Hepatocyte (in vitro differentiated cells): ENCODE results near the gene CEP152. TPM values are rescaled to one million over a fixed set of nuclear protein-coding genes. Genes with fewer than 3 reads are reported as not detected.

Source experiments
- DNase-seq: peaks from one replicate; pipeline ENCODE4 v3.0.0-alpha.2; 2016; ENCODE audit warnings: low spot score
- H2AFZ ChIP-seq: fragments of 200-600 bp; sonication (generic); 2 replicates; pipeline ENCODE4 v1.6.0; 2016; ENCODE audit warnings: antibody characterized with exemption, mild to moderate bottlenecking
- H3K27ac ChIP-seq: fragments of 200-600 bp; sonication (generic); 2 replicates; pipeline ENCODE4 v1.5.1; 2016; ENCODE audit warnings: mild to moderate bottlenecking
- H3K27me3 ChIP-seq: fragments of 200-600 bp; sonication (generic); 2 replicates; pipeline ENCODE4 v1.6.1; 2016
- H3K36me3 ChIP-seq: fragments of 200-600 bp; sonication (generic); replicated peaks from 2 replicates; pipeline ENCODE4 v1.5.1; 2016; ENCODE audit warnings: low read depth; ENCODE audit not compliant: insufficient read depth
- H3K4me1 ChIP-seq: fragments of 200-600 bp; sonication (generic); 2 replicates; pipeline ENCODE4 v1.5.1; 2016; ENCODE audit warnings: mild to moderate bottlenecking, moderate library complexity; ENCODE audit not compliant: insufficient read depth
- H3K4me2 ChIP-seq: fragments of 200-600 bp; sonication (generic); 2 replicates; pipeline ENCODE4 v1.6.0; 2016
- H3K4me3 ChIP-seq: fragments of 200-600 bp; sonication (generic); 2 replicates; pipeline ENCODE4 v1.5.1; 2016; ENCODE audit warnings: mild to moderate bottlenecking
- H3K79me2 ChIP-seq: fragments of 200-600 bp; sonication (generic); 2 replicates; pipeline ENCODE4 v1.6.0; 2017; ENCODE audit warnings: mild to moderate bottlenecking
- H3K9me2 ChIP-seq: fragments of 200-600 bp; sonication (generic); replicated peaks from 2 replicates; pipeline ENCODE4 v1.6.0; 2017; ENCODE audit warnings: mild to moderate bottlenecking; ENCODE audit not compliant: insufficient read depth
- H3K9me3 ChIP-seq: fragments of 200-600 bp; sonication (generic); 2 replicates; pipeline ENCODE4 v1.5.1; 2016; ENCODE audit warnings: low read depth, mild to moderate bottlenecking
- H4K20me1 ChIP-seq: fragments of 200-600 bp; sonication (generic); 2 replicates; pipeline ENCODE4 v1.6.0; 2016; ENCODE audit warnings: mild to moderate bottlenecking; ENCODE audit not compliant: insufficient read depth, poor library complexity, severe bottlenecking
- EZH2 ChIP-seq: fragments of 200-600 bp; sonication (generic); IDR thresholded peaks from 2 replicates; pipeline ENCODE4 v1.6.1; 2016; ENCODE audit warnings: antibody characterized with exemption, mild to moderate bottlenecking, borderline replicate concordance
- EZH2phosphoT487 ChIP-seq: fragments of 200-600 bp; sonication (generic); IDR thresholded peaks from one replicate; pipeline ENCODE4 v1.6.1; 2018; ENCODE audit warnings: antibody characterized with exemption, mild to moderate bottlenecking, low read depth, moderate library complexity; ENCODE audit not compliant: unreplicated experiment, severe bottlenecking
- WGBS: methylation state at CpG from one replicate; pipeline ENCODE4 v1.1.6; 2016; ENCODE audit warnings: low lambda C conversion rate; ENCODE audit errors: missing lambda C conversion rate; 5-methylcytosine and 5-hydroxymethylcytosine counted together
- polyA plus RNA-seq: library from polyadenylated mRNA; unstranded; fragments of >200 nt; fragmentation: Nextera tagmentation; extraction: Ambion mirVana; gene quantifications from 2 replicates; pipeline ENCODE4 v1.2.1, GENCODE V29; 2016
- total RNA-seq: library from RNA; depleted of rRNA; stranded (reverse); fragments of >200 nt; gene quantifications from 2 replicates; pipeline ENCODE4 v1.2.3, GENCODE V29; 2014
- TF ChIP-seq, protein P1 (sequence below): fragments of 200-600 bp; sonication (generic); IDR thresholded peaks from 2 replicates; pipeline ENCODE4 v1.5.1; 2016; ENCODE audit warnings: antibody characterized with exemption, mild to moderate bottlenecking; ENCODE audit not compliant: poor library complexity

The CEP152 gene
- total and polyA plus RNA-seq, 2 experiments from 2014 or later: 4.7 to 6.3 TPM

DNA sequence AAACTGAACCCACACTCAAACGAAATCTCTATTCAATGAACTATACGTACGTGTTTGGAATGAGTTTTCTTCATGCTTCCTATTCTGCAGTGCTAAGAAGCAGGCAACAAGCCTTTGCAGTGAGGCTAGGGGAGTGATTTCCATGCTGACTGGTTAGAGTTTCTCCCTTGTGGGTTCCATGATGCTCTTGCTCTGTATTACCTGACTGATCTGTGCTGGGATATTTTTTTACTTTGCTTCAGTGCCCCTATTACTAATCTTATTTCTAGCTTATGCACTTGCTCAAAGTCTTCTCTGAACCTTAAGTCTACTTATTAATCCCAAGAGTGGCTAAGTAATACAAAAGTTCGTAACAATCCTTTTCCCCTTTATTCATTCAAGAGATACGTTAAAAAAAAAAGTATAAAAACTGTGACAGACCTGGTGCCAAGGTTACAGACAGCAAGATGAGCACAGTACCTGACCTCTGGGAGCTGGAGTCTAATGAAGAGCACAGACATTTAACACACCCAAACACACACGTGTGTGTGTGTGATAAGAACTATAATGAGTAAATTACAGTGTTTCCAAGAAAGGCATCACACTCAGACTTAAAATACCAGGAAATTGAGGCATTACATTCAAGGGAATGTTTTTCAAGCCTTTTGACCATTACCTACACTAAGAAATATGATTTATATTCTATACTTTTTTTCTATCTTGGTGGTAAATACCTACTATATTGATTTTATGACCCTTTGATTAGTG, 114.9 kb downstream of the CEP152 start:
- H3K4me2 ChIP-seq: no peak overlapping the region
- no peak overlapping the region for H3K4me3 ChIP-seq
- H3K79me2 ChIP-seq: no peaks in the 10 kb centered on the region
- H3K27ac ChIP-seq: no peak overlapping the region
- TF ChIP-seq, protein P1, sequence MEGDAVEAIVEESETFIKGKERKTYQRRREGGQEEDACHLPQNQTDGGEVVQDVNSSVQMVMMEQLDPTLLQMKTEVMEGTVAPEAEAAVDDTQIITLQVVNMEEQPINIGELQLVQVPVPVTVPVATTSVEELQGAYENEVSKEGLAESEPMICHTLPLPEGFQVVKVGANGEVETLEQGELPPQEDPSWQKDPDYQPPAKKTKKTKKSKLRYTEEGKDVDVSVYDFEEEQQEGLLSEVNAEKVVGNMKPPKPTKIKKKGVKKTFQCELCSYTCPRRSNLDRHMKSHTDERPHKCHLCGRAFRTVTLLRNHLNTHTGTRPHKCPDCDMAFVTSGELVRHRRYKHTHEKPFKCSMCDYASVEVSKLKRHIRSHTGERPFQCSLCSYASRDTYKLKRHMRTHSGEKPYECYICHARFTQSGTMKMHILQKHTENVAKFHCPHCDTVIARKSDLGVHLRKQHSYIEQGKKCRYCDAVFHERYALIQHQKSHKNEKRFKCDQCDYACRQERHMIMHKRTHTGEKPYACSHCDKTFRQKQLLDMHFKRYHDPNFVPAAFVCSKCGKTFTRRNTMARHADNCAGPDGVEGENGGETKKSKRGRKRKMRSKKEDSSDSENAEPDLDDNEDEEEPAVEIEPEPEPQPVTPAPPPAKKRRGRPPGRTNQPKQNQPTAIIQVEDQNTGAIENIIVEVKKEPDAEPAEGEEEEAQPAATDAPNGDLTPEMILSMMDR: no peak
- no peak for TF ChIP-seq EZH2
- TF ChIP-seq EZH2phosphoT487: no peak
- no peaks in the 10 kb centered on the region for H3K9me3 ChIP-seq
- no peaks in the 10 kb centered on the region for H3K9me2 ChIP-seq
- no peaks in the 10 kb centered on the region for H3K4me1 ChIP-seq
- DNase-seq: no peak
- no peaks in the 10 kb centered on the region for H3K27me3 ChIP-seq
- no peaks in the 10 kb centered on the region for H3K36me3 ChIP-seq
- no peak overlapping the region for H2AFZ ChIP-seq
- no peaks in the 10 kb centered on the region for H4K20me1 ChIP-seq
- WGBS: 78% methylated on average over 6 of the region's 6 CpGs

DNA sequence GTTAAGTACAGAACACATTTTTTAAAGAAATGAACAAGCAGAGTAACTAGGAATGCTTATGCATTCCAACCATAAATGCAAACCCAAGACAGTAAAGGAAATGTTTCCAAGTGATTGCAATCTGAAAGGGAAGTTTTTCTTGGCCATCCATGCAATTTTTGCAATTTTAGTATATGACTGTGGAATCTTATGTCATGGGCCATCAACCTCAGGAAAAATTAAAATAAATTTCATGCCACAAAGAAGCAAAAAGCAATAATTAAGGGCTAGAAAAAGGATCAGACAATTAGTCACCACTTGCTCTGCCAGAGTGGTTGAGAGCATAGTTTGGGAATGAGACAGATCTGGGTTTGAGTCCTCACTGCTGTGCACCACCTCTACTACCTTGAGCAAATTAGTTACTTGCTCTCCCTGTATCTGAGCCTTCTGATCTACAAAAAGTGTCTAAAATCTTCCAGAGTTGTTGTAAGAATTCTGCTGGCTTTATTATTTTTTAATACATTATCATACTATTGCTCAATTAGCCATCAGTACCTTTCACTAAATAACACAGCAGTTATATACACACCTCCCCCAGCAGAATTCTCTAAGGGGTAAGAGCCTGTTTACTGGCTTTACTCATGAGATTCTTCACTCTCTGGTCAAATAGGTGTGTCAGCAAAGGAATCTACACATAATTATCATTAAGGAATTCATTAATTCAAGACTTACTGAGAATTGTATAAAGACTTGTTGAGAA, 115.6 kb downstream of the CEP152 start:
- Histone ChIP-seq H4K20me1 (no peaks in the 10 kb centered on the region), H3K79me2 (no peaks in the 10 kb centered on the region), H3K27me3 (no peaks in the 10 kb centered on the region), H3K9me2 (no peaks in the 10 kb centered on the region), H2AFZ (no peak overlapping the region), H3K36me3 (no peaks in the 10 kb centered on the region), H3K4me1 (no peaks in the 10 kb centered on the region), H3K27ac (no peak overlapping the region), H3K4me3 (no peak overlapping the region), H3K4me2 (no peak overlapping the region), H3K9me3 (no peaks in the 10 kb centered on the region)
- TF ChIP-seq, protein P1: no peak
- TF ChIP-seq EZH2 (no peak), EZH2phosphoT487 (no peak)
- DNase-seq: no peak

GRCh38 chr15:48693484-48693883, 117.4 kb downstream of the CEP152 start:
- H3K4me1 ChIP-seq: no peaks in the 10 kb centered on the region
- TF ChIP-seq EZH2phosphoT487: no peak
- TF ChIP-seq EZH2: no peak
- TF ChIP-seq, protein P1: no peak

More at GRCh38 chr15:48693484-48693883, 117.4 kb downstream of the CEP152 start:
- Histone ChIP-seq H3K36me3 (no peaks in the 10 kb centered on the region), H2AFZ (no peak overlapping the region), H4K20me1 (no peaks in the 10 kb centered on the region), H3K27me3 (no peaks in the 10 kb centered on the region), H3K9me2 (no peaks in the 10 kb centered on the region), H3K4me2 (no peak overlapping the region), H3K9me3 (no peaks in the 10 kb centered on the region), H3K27ac (no peak overlapping the region), H3K4me3 (no peak overlapping the region), H3K79me2 (no peaks in the 10 kb centered on the region)
- DNase-seq: no peak
